HEK293 (cell line): ENCODE data around the gene KCNK4.
A peak's percentile ranks its signal among the peaks of the same experiment; 100 is the strongest.

Source experiments
- CTCF ChIA-PET: fragments of 350-600 bp; formaldehyde crosslinking; extraction: SDS; loops from one replicate; lab custom pipeline; 2021; ENCODE audit warnings: antibody characterized with exemption; lab: Yijun Ruan, JAX
- POLR2A ChIA-PET: fragments of 300-600 bp; formaldehyde crosslinking; extraction: SDS; loops from one replicate; lab custom pipeline; 2020; ENCODE audit warnings: antibody characterized with exemption, inconsistent platforms; lab: Yijun Ruan, JAX
- H3K27ac ChIP-seq: fragments of 200-500 bp; sonication (Bioruptor generic); 2 replicates; pipeline ENCODE4 v1.5.1; 2014; ENCODE audit warnings: low read depth, low read length, control low read depth, inconsistent platforms; ENCODE audit errors: extremely low read depth
- H3K36me3 ChIP-seq, 2 experiments: fragments of 200-500 bp in 1 of 2; sonication (Bioruptor generic) in 1 of 2; 1 replicate in 1 of 2; 2 replicates in 1 of 2; pipeline ENCODE4 v1.5.1; 2014 to 2017; ENCODE audit warnings: inconsistent platforms in 2 of 2, low read length in 2 of 2; ENCODE audit not compliant: control insufficient read depth in 2 of 2, insufficient read depth in 1 of 2
- H3K4me1 ChIP-seq: fragments of 200-500 bp; sonication (Bioruptor generic); 2 replicates; pipeline ENCODE4 v1.5.1; 2014; ENCODE audit warnings: mild to moderate bottlenecking, low read length, inconsistent platforms; ENCODE audit not compliant: control insufficient read depth, insufficient read depth
- H3K4me3 ChIP-seq: 2 replicates; pipeline ENCODE4 v1.5.1; 2011; ENCODE audit warnings: low read depth, mild to moderate bottlenecking, control low read depth, low read length, moderate library complexity
- H3K9me3 ChIP-seq: fragments of 200-500 bp; sonication (Bioruptor generic); 2 replicates; pipeline ENCODE4 v1.5.1; 2014; ENCODE audit warnings: low read depth, low read length, inconsistent platforms; ENCODE audit not compliant: control insufficient read depth, insufficient read depth
- BCL11B ChIP-seq: fragments of 450-650 bp; formaldehyde crosslinking; IDR thresholded peaks from 2 replicates; pipeline ENCODE4 v1.5.1; 2016; ENCODE audit warnings: low read depth, missing biosample characterization, missing genetic modification characterization
- IKZF3 ChIP-seq: fragments of 450-650 bp; IDR thresholded peaks from 2 replicates; pipeline ENCODE4 v1.5.0; 2018; ENCODE audit warnings: missing biosample characterization, mild to moderate bottlenecking, missing genetic modification characterization, moderate library complexity
- OVOL3 ChIP-seq: fragments of 450-650 bp; formaldehyde crosslinking; IDR thresholded peaks from 2 replicates; pipeline ENCODE4 v1.5.1; 2016; ENCODE audit warnings: missing biosample characterization, missing genetic modification characterization
- PRDM1 ChIP-seq: fragments of 450-650 bp; formaldehyde crosslinking; IDR thresholded peaks from 2 replicates; pipeline ENCODE4; 2016; ENCODE audit warnings: missing biosample characterization, missing genetic modification characterization
- PRDM4 ChIP-seq: fragments of 450-650 bp; formaldehyde crosslinking; IDR thresholded peaks from 2 replicates; pipeline ENCODE4 v1.5.1; 2017; ENCODE audit warnings: missing biosample characterization, missing genetic modification characterization
- REPIN1 ChIP-seq: fragments of 450-650 bp; formaldehyde crosslinking; IDR thresholded peaks from 2 replicates; pipeline ENCODE4 v1.5.1; 2017; ENCODE audit warnings: missing biosample characterization, missing genetic modification characterization, low read depth
- TRIM28 ChIP-seq: IDR thresholded peaks from 2 replicates; pipeline ENCODE4 v1.6.1; 2011; ENCODE audit warnings: low read length, control low read depth, borderline replicate concordance
- ZBTB17 ChIP-seq: fragments of 450-650 bp; formaldehyde crosslinking; IDR thresholded peaks from 2 replicates; pipeline ENCODE4 v1.5.1; 2016; ENCODE audit warnings: missing biosample characterization, missing genetic modification characterization
- ZBTB44 ChIP-seq: fragments of 450-650 bp; IDR thresholded peaks from 2 replicates; pipeline ENCODE4 v1.5.1; 2018; ENCODE audit warnings: missing biosample characterization, mild to moderate bottlenecking, missing genetic modification characterization
- ZBTB8A ChIP-seq: fragments of 450-650 bp; formaldehyde crosslinking; IDR thresholded peaks from 2 replicates; pipeline ENCODE4 v1.5.1; 2016; ENCODE audit warnings: missing biosample characterization, missing genetic modification characterization
- ZNF10 ChIP-seq: fragments of 450-650 bp; formaldehyde crosslinking; IDR thresholded peaks from 2 replicates; pipeline ENCODE4 v1.5.1; 2017; ENCODE audit warnings: missing biosample characterization, missing genetic modification characterization
- ZNF16 ChIP-seq: fragments of 450-650 bp; formaldehyde crosslinking; IDR thresholded peaks from 2 replicates; pipeline ENCODE4 v1.5.1; 2016; ENCODE audit warnings: low read depth, missing biosample characterization, missing genetic modification characterization
- ZNF174 ChIP-seq: fragments of 450-650 bp; formaldehyde crosslinking; IDR thresholded peaks from 2 replicates; pipeline ENCODE4 v1.5.0; 2017; ENCODE audit warnings: missing biosample characterization, mild to moderate bottlenecking, missing genetic modification characterization
- ZNF175 ChIP-seq: fragments of 450-650 bp; formaldehyde crosslinking; IDR thresholded peaks from 2 replicates; pipeline ENCODE4 v1.5.1; 2016; ENCODE audit warnings: missing biosample characterization, missing genetic modification characterization
- ZNF184 ChIP-seq: fragments of 450-650 bp; IDR thresholded peaks from 2 replicates; pipeline ENCODE4 v1.5.1; 2018; ENCODE audit warnings: missing biosample characterization, mild to moderate bottlenecking, missing genetic modification characterization
- ZNF248 ChIP-seq: fragments of 450-650 bp; formaldehyde crosslinking; IDR thresholded peaks from 2 replicates; pipeline ENCODE4 v1.5.1; 2017; ENCODE audit warnings: missing biosample characterization, missing genetic modification characterization
- ZNF26 ChIP-seq: fragments of 450-650 bp; formaldehyde crosslinking; IDR thresholded peaks from 2 replicates; pipeline ENCODE4 v1.5.1; 2016; ENCODE audit warnings: missing biosample characterization, missing genetic modification characterization
- ZNF280D ChIP-seq: fragments of 450-650 bp; formaldehyde crosslinking; IDR thresholded peaks from 2 replicates; pipeline ENCODE4 v1.5.1; 2016; ENCODE audit warnings: missing biosample characterization, missing genetic modification characterization
- ZNF335 ChIP-seq: fragments of 450-650 bp; formaldehyde crosslinking; conservative IDR thresholded peaks from 2 replicates; pipeline ENCODE4 v1.5.1; 2016; ENCODE audit warnings: missing biosample characterization, missing genetic modification characterization
- ZNF558 ChIP-seq: fragments of 450-650 bp; formaldehyde crosslinking; IDR thresholded peaks from 2 replicates; pipeline ENCODE4 v1.5.1; 2016; ENCODE audit warnings: missing biosample characterization, missing genetic modification characterization
- ZSCAN16 ChIP-seq: fragments of 450-650 bp; formaldehyde crosslinking; IDR thresholded peaks from 2 replicates; pipeline ENCODE4 v1.5.1; 2016; ENCODE audit warnings: missing biosample characterization, missing genetic modification characterization
- ZXDB ChIP-seq: fragments of 450-650 bp; formaldehyde crosslinking; IDR thresholded peaks from 2 replicates; pipeline ENCODE4 v1.5.1; 2016; ENCODE audit warnings: missing biosample characterization, missing genetic modification characterization
- TF ChIP-seq, protein P1 (sequence below): fragments of 450-650 bp; formaldehyde crosslinking; IDR thresholded peaks from 2 replicates; pipeline ENCODE4 v1.5.1; 2017; ENCODE audit warnings: missing biosample characterization, missing genetic modification characterization

The KCNK4 gene

GRCh38 chr11:64314146-64314804 is 23.2 kb downstream of the KCNK4 start:
- POLR2A ChIA-PET = interaction anchor here (0.7 kb wide), 1 partner anchor 110 kb away, joined by 3 read pairs; no protein-coding TSS in a partner anchor
- no peak overlapping the region for H3K27ac ChIP-seq

More at GRCh38 chr11:64314146-64314804, 23.2 kb downstream of the KCNK4 start:
- no peaks in the 10 kb centered on the region for H3K4me1 ChIP-seq
- peaks cover 0 to 31% of the 10 kb centered on the region in 2 experiments; a peak in 1 of 3 replicates for H3K36me3 ChIP-seq
- no peak overlapping the region for H3K4me3 ChIP-seq
- H3K9me3 ChIP-seq = no peaks in the 10 kb centered on the region
- peak; percentile 44; the same call in 1 of the 2 replicates for TF ChIP-seq PRDM4 (tag by site-specific recombination)
- TF ChIP-seq ZBTB17 = peak; percentile 59
- TF ChIP-seq IKZF3 (tag by site-specific recombination) = peak; percentile 35; the same call in 1 of the 2 replicates
- TF ChIP-seq ZXDB (tag by site-specific recombination) = no peak
- no peak for TF ChIP-seq ZBTB44 (tag by site-specific recombination)
- no peak for TF ChIP-seq ZNF335 (tag by site-specific recombination)
- TF ChIP-seq ZNF248 (tag by site-specific recombination) = no peak
- TF ChIP-seq ZNF174 = no peak
- peak; percentile 58; the same call in 1 of the 2 replicates for TF ChIP-seq PRDM1
- TF ChIP-seq ZNF558 (tag by site-specific recombination) = no peak
- TF ChIP-seq ZSCAN16 = no peak
- no peak for TF ChIP-seq ZNF184 (tag by site-specific recombination)
- TF ChIP-seq ZNF10 (tag by site-specific recombination) = no peak
- TF ChIP-seq REPIN1 (tag by site-specific recombination) = no peak
- TF ChIP-seq, protein P1, sequence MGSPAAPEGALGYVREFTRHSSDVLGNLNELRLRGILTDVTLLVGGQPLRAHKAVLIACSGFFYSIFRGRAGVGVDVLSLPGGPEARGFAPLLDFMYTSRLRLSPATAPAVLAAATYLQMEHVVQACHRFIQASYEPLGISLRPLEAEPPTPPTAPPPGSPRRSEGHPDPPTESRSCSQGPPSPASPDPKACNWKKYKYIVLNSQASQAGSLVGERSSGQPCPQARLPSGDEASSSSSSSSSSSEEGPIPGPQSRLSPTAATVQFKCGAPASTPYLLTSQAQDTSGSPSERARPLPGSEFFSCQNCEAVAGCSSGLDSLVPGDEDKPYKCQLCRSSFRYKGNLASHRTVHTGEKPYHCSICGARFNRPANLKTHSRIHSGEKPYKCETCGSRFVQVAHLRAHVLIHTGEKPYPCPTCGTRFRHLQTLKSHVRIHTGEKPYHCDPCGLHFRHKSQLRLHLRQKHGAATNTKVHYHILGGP = no peak
- no peak for TF ChIP-seq BCL11B (tag by site-specific recombination)
- TF ChIP-seq ZNF175 = no peak
- no peak for TF ChIP-seq ZNF280D (tag by site-specific recombination)
- no peak for TF ChIP-seq ZNF26 (tag by site-specific recombination)
- no peak for TF ChIP-seq OVOL3 (tag by site-specific recombination)
- no peak for TF ChIP-seq TRIM28
- no peak for TF ChIP-seq ZBTB8A
- no peak for TF ChIP-seq ZNF16 (tag by site-specific recombination)
- CTCF ChIA-PET = interaction anchor here (1.6 to 5.0 kb wide), 3 partner anchors 10 to 41 kb away, joined by 5 to 85 read pairs (median 7); no protein-coding TSS in a partner anchor
